K562 (cell line): ENCODE data around the gene MAMDC4. TPM values are rescaled to one million over a fixed set of nuclear protein-coding genes. Genes with fewer than 3 reads are reported as not detected.

ENCODE experiments used
- ATF7 ChIP-seq: fragments of 450-650 bp; IDR thresholded peaks from 2 replicates; pipeline ENCODE4 v1.7.1; 2014; ENCODE audit warnings: mild to moderate bottlenecking, moderate library complexity
- CBX2 ChIP-seq: fragments of 200-600 bp; sonication (generic); IDR thresholded peaks from one replicate; pipeline ENCODE4 v1.6.1; 2012; ENCODE audit warnings: mild to moderate bottlenecking, low read length, inconsistent platforms; ENCODE audit not compliant: insufficient read depth, poor library complexity, severe bottlenecking
- CREB1 ChIP-seq, 2 experiments: sonication (generic) in 1 of 2; formaldehyde crosslinking in 1 of 2; IDR thresholded peaks; 2 replicates each; pipeline versions ENCODE4 v1.6.1 to v1.8.0; 2012 to 2022; ENCODE audit warnings: inconsistent platforms in 1 of 2, mild to moderate bottlenecking in 1 of 2, missing genetic modification reagents in 1 of 2, moderate library complexity in 1 of 2
- ETS1 ChIP-seq: conservative IDR thresholded peaks from 2 replicates; pipeline ENCODE4 v1.6.1; 2011; ENCODE audit warnings: low read depth, mild to moderate bottlenecking, low read length; ENCODE audit not compliant: control insufficient read depth
- GTF3C2 ChIP-seq: IDR thresholded peaks from 3 replicates; pipeline ENCODE4 v1.6.1; 2011; ENCODE audit warnings: borderline replicate concordance, mild to moderate bottlenecking, moderate library complexity; ENCODE audit not compliant: insufficient read length; ENCODE audit errors: extremely low read depth
- MXD1 ChIP-seq: fragments of 250-450 bp; sonication (Bioruptor Pico); IDR thresholded peaks from 2 replicates; pipeline ENCODE4 v1.8.0; 2021; ENCODE audit warnings: borderline replicate concordance, mild to moderate bottlenecking, moderate library complexity; ENCODE audit not compliant: poor library complexity, severe bottlenecking
- NFXL1 ChIP-seq: fragments of 450-650 bp; formaldehyde crosslinking; IDR thresholded peaks from 2 replicates; pipeline ENCODE4 v1.4.0; 2021; ENCODE audit warnings: mild to moderate bottlenecking
- PKNOX1 ChIP-seq: fragments of 450-650 bp; IDR thresholded peaks from 2 replicates; pipeline ENCODE4 v1.6.1; 2016
- RCOR1 ChIP-seq, 2 experiments: IDR thresholded peaks; 2 replicates each; pipeline ENCODE4 v1.6.1; 2012; ENCODE audit warnings: low read depth in 2 of 2, low read length in 2 of 2, borderline replicate concordance in 1 of 2, improper control_type of control experiment in 1 of 2
- RFX7 ChIP-seq: fragments of 250-450 bp; sonication (Bioruptor Pico); IDR thresholded peaks from 2 replicates; pipeline ENCODE4 v1.5.1; 2021; ENCODE audit warnings: mild to moderate bottlenecking
- YY1 ChIP-seq, 3 experiments: IDR thresholded peaks; 2 replicates each; pipeline ENCODE4 v1.6.1; 2011; ENCODE audit warnings: low read length in 2 of 3, mild to moderate bottlenecking in 2 of 3, moderate library complexity in 2 of 3, borderline replicate concordance in 1 of 3, control low read depth in 1 of 3, low read depth in 1 of 3; ENCODE audit not compliant: insufficient read depth in 3 of 3, insufficient replicate concordance in 2 of 3, control insufficient read depth in 1 of 3, insufficient read length in 1 of 3; ENCODE audit errors: extremely low read depth in 1 of 3
- ZBTB17 ChIP-seq: fragments of 450-650 bp; formaldehyde crosslinking; IDR thresholded peaks from 2 replicates; pipeline ENCODE4 v1.4.0; 2020; ENCODE audit warnings: mild to moderate bottlenecking
- polyA plus RNA-seq, 8 experiments: library from polyadenylated mRNA; depleted of rRNA in 4 of 8; stranded (reverse) in 5 of 8; unstranded in 3 of 8; fragments of >200 nt; fragmentation: Nextera tagmentation in 2 of 8; fragmentation: Illumina TruSeq in 1 of 8; extraction: Ambion mirVana in 2 of 8; extraction: Trizol in 1 of 8; gene quantifications; 2 replicates each; pipeline versions ENCODE4 v1.2.1 to v1.2.3, GENCODE V29; 2011 to 2014; ENCODE audit warnings: inconsistent platforms in 1 of 8, missing spikeins in 1 of 8
- total RNA-seq, 7 experiments: library from RNA; depleted of rRNA in 6 of 7; stranded (reverse); fragments of >200 nt in 6 of 7; fragmentation: Illumina TruSeq in 2 of 7; extraction: Trizol in 2 of 7; gene quantifications; 2 replicates each; pipeline versions ENCODE4 v1.2.1 to v1.2.3, GENCODE V29; 2011 to 2021; ENCODE audit warnings: low replicate concordance in 1 of 7
- TF ChIP-seq, protein P1 (sequence below): sonication (generic); formaldehyde crosslinking; IDR thresholded peaks from 2 replicates; pipeline ENCODE4 v1.9.0; 2022; ENCODE audit warnings: mild to moderate bottlenecking, missing genetic modification reagents

MAMDC4 gene
- total and polyA plus RNA-seq, 9 of the 15 experiments (the other 6 are each of a cell fraction or from before 2014, with no cell fraction given), result 0.03 to 10.8 (median 1.5) TPM

GRCh38 chr9:136882109-136882946, 30.2 kb downstream of the MAMDC4 start (continued):
- TF ChIP-seq ETS1 (0 out of 2 replicates have a peak, but pooled peaks have one; percentile 55), MXD1 (peak; percentile 74), CREB1 (IDR thresholded peaks at IDR 0.05) (no peak), CREB1 (CRISPR knock-in tag; IDR thresholded peaks at IDR 0.05) (0 out of 2 replicates have a peak, but pooled peaks have one; percentile 35), ZBTB17 (peak; percentile 96), PKNOX1 (peak; percentile 19; the same call in 1 of the 2 replicates), CBX2 (no peak), YY1 (IDR thresholded peaks at IDR 0.05; ENCODE audit: borderline replicate concordance in 1 of 3, control insufficient read depth in 1 of 3, extremely low read depth in 1 of 3, insufficient read depth in 3 of 3, insufficient read length in 1 of 3, insufficient replicate concordance in 2 of 3, low read depth in 1 of 3, low read length in 2 of 3) (peak in 2 of 3 experiments; percentile 62 to 85), ATF7 (peak; percentile 67; the same call in 1 of the 2 replicates), RFX7 (CRISPR knock-in tag) (no peak), RCOR1 (IDR thresholded peaks at IDR 0.05; ENCODE audit: borderline replicate concordance in 1 of 2, low read depth in 2 of 2, low read length in 2 of 2) (peak in 1 of 2 experiments; percentile 39; a peak in 1 of 4 replicates), GTF3C2 (no peak), NFXL1 (CRISPR knock-in tag) (no peak)
- TF ChIP-seq, protein P1, sequence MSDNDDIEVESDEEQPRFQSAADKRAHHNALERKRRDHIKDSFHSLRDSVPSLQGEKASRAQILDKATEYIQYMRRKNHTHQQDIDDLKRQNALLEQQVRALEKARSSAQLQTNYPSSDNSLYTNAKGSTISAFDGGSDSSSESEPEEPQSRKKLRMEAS (CRISPR knock-in tag), result peak; percentile 82
